K562 (cell line): Measurements from ENCODE around the gene ANXA1. TPM values are rescaled to one million over a fixed set of nuclear protein-coding genes. Genes with fewer than 3 reads are reported as not detected.
A peak's percentile ranks its signal among the peaks of the same experiment; 100 is the strongest.

Source experiments
- C11orf30 ChIP-seq: fragments of 450-650 bp; IDR thresholded peaks from 2 replicates; pipeline ENCODE4 v1.6.1; 2016; ENCODE audit warnings: low read depth, mild to moderate bottlenecking
- CEBPB ChIP-seq: fragments of 450-650 bp; IDR thresholded peaks from 2 replicates; pipeline ENCODE4 v1.6.1; 2016; ENCODE audit warnings: missing genetic modification characterization, missing compliant biosample characterization
- HNRNPH1 ChIP-seq: fragments of 200-400 bp; formaldehyde crosslinking; optimal IDR thresholded peaks from 2 replicates; pipeline ENCODE3; 2017; ENCODE audit warnings: low read depth, mild to moderate bottlenecking, low read length, moderate library complexity
- MAFG ChIP-seq: fragments of 450-650 bp; conservative IDR thresholded peaks from 2 replicates; pipeline ENCODE4 v1.6.1; 2016; ENCODE audit warnings: missing genetic modification characterization, missing compliant biosample characterization
- MEF2A ChIP-seq: IDR thresholded peaks from 2 replicates; pipeline ENCODE4 v1.6.1; 2011; ENCODE audit warnings: low read depth, mild to moderate bottlenecking, low read length, moderate library complexity; ENCODE audit not compliant: control insufficient read depth
- MYBL2 ChIP-seq, 2 experiments: fragments of 450-650 bp in 1 of 2; sonication (generic) in 1 of 2; formaldehyde crosslinking in 1 of 2; IDR thresholded peaks; 2 replicates each; pipeline versions ENCODE4 v1.6.1 to v1.8.1; 2017 to 2022; ENCODE audit warnings: borderline replicate concordance in 1 of 2, inconsistent platforms in 1 of 2, low read depth in 1 of 2, mild to moderate bottlenecking in 1 of 2, missing genetic modification reagents in 1 of 2, moderate library complexity in 1 of 2
- RBM15 ChIP-seq: fragments of 200-400 bp; formaldehyde crosslinking; IDR thresholded peaks from 2 replicates; pipeline ENCODE4 v1.6.1; 2018; ENCODE audit warnings: mild to moderate bottlenecking, low read length, moderate library complexity; ENCODE audit not compliant: insufficient read depth
- SMARCB1 ChIP-seq: IDR thresholded peaks from 2 replicates; pipeline ENCODE4 v1.6.1; 2011; ENCODE audit warnings: improper control_type of control experiment, low read depth; ENCODE audit not compliant: insufficient read length
- ZNF717 ChIP-seq: fragments of 250-450 bp; sonication (Bioruptor Pico); IDR thresholded peaks from 2 replicates; pipeline ENCODE4 v1.5.0; 2021
- polyA plus RNA-seq, 8 experiments: library from polyadenylated mRNA; depleted of rRNA in 4 of 8; stranded (reverse) in 5 of 8; unstranded in 3 of 8; fragments of >200 nt; fragmentation: Nextera tagmentation in 2 of 8; fragmentation: Illumina TruSeq in 1 of 8; extraction: Ambion mirVana in 2 of 8; extraction: Trizol in 1 of 8; gene quantifications; 2 replicates each; pipeline versions ENCODE4 v1.2.1 to v1.2.3, GENCODE V29; 2011 to 2014; ENCODE audit warnings: inconsistent platforms in 1 of 8, missing spikeins in 1 of 8
- total RNA-seq, 7 experiments: library from RNA; depleted of rRNA in 6 of 7; stranded (reverse); fragments of >200 nt in 6 of 7; fragmentation: Illumina TruSeq in 2 of 7; extraction: Trizol in 2 of 7; gene quantifications; 2 replicates each; pipeline versions ENCODE4 v1.2.1 to v1.2.3, GENCODE V29; 2011 to 2021; ENCODE audit warnings: low replicate concordance in 1 of 7
- TF ChIP-seq, protein P1 (sequence below): fragments of 450-650 bp; IDR thresholded peaks from 2 replicates; pipeline ENCODE4 v1.6.1; 2018; ENCODE audit not compliant: partially characterized antibody
- TF ChIP-seq, protein P2 (sequence below): fragments of 250-450 bp; sonication (Bioruptor Pico); IDR thresholded peaks from 2 replicates; pipeline ENCODE4 v1.5.0; 2021; ENCODE audit warnings: mild to moderate bottlenecking, borderline replicate concordance
- TF ChIP-seq, protein P3 (sequence below): fragments of 450-650 bp; formaldehyde crosslinking; conservative IDR thresholded peaks from 2 replicates; pipeline ENCODE4 v1.4.0; 2022; ENCODE audit warnings: mild to moderate bottlenecking, missing genetic modification characterization
- TF ChIP-seq, protein P4 (sequence below): fragments of 250-450 bp; sonication (Bioruptor Pico); IDR thresholded peaks from 2 replicates; pipeline ENCODE4 v1.8.0; 2022; ENCODE audit warnings: moderate library complexity, mild to moderate bottlenecking, inconsistent platforms
- TF ChIP-seq, protein P5 (sequence below): fragments of 450-650 bp; formaldehyde crosslinking; IDR thresholded peaks from 2 replicates; pipeline ENCODE4 v1.4.0; 2020; ENCODE audit warnings: mild to moderate bottlenecking, mixed read lengths

ANXA1 gene
- total and polyA plus RNA-seq, 9 of the 15 experiments (the other 6 are each of a cell fraction or from before 2014, with no cell fraction given), result 406 to 1,298 (median 620) TPM

DNA sequence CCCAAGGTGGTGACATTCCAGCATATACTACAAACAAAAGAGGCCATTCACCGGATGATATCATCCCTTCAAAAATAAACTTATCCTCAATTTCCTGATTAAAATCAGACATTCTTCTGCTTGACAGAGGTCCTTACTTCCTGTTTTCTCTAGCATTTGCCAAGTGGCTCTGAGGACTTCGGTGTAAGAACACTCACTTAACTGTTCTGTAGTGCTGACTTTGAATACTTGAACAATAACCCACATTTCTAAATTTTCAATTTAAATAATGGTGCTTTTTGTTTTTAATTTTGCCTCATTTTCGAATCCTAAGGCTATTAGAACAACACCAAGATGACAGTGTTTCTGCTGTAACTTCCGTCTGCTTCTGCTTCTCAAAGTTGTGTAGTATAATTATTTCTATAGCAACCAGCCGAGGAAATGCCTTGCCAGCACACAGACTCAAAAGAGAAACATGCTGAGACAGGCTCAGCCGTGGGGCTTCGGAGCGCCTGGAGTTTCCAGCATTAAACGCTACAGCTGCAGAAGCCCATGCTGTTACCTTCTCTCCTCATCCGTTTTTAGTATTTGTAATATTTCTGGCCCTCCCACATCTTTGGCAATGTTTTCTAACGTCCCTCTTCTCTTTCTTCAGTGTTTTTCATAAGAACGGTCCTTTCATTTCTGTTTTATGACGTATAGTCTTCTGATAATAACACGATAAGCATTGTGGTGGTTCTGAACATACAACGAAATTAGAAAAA lies 19.5 kb upstream of the ANXA1 start (continued):
- TF ChIP-seq, protein P1, sequence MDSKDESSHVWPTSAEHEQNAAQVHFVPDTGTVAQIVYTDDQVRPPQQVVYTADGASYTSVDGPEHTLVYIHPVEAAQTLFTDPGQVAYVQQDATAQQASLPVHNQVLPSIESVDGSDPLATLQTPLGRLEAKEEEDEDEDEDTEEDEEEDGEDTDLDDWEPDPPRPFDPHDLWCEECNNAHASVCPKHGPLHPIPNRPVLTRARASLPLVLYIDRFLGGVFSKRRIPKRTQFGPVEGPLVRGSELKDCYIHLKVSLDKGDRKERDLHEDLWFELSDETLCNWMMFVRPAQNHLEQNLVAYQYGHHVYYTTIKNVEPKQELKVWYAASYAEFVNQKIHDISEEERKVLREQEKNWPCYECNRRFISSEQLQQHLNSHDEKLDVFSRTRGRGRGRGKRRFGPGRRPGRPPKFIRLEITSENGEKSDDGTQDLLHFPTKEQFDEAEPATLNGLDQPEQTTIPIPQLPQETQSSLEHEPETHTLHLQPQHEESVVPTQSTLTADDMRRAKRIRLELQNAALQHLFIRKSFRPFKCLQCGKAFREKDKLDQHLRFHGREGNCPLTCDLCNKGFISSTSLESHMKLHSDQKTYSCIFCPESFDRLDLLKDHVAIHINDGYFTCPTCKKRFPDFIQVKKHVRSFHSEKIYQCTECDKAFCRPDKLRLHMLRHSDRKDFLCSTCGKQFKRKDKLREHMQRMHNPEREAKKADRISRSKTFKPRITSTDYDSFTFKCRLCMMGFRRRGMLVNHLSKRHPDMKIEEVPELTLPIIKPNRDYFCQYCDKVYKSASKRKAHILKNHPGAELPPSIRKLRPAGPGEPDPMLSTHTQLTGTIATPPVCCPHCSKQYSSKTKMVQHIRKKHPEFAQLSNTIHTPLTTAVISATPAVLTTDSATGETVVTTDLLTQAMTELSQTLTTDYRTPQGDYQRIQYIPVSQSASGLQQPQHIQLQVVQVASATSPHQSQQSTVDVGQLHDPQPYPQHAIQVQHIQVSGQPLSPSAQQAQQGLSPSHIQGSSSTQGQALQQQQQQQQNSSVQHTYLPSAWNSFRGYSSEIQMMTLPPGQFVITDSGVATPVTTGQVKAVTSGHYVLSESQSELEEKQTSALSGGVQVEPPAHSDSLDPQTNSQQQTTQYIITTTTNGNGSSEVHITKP, result no peak
- no peak for TF ChIP-seq CEBPB (tag)
- no peak for TF ChIP-seq MYBL2 (IDR thresholded peaks at IDR 0.05; ENCODE audit: low read depth)
- TF ChIP-seq MYBL2 (CRISPR knock-in tag; IDR thresholded peaks at IDR 0.05; ENCODE audit: borderline replicate concordance), result no peak
- no peak for TF ChIP-seq ZNF717 (CRISPR knock-in tag)
- TF ChIP-seq HNRNPH1, result no peak
- 0 out of 2 replicates have a peak, but pooled peaks have one; percentile 26 for TF ChIP-seq C11orf30
- TF ChIP-seq, protein P2, sequence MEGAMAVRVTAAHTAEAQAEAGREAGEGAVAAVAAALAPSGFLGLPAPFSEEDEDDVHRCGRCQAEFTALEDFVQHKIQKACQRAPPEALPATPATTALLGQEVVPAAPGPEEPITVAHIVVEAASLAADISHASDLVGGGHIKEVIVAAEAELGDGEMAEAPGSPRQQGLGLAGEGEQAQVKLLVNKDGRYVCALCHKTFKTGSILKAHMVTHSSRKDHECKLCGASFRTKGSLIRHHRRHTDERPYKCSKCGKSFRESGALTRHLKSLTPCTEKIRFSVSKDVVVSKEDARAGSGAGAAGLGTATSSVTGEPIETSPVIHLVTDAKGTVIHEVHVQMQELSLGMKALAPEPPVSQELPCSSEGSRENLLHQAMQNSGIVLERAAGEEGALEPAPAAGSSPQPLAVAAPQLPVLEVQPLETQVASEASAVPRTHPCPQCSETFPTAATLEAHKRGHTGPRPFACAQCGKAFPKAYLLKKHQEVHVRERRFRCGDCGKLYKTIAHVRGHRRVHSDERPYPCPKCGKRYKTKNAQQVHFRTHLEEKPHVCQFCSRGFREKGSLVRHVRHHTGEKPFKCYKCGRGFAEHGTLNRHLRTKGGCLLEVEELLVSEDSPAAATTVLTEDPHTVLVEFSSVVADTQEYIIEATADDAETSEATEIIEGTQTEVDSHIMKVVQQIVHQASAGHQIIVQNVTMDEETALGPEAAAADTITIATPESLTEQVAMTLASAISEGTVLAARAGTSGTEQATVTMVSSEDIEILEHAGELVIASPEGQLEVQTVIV (CRISPR knock-in tag), result no peak
- TF ChIP-seq MAFG (tag), result peak; percentile 45
- no peak for TF ChIP-seq RBM15
- TF ChIP-seq MEF2A, result peak; percentile 87
- TF ChIP-seq, protein P3, sequence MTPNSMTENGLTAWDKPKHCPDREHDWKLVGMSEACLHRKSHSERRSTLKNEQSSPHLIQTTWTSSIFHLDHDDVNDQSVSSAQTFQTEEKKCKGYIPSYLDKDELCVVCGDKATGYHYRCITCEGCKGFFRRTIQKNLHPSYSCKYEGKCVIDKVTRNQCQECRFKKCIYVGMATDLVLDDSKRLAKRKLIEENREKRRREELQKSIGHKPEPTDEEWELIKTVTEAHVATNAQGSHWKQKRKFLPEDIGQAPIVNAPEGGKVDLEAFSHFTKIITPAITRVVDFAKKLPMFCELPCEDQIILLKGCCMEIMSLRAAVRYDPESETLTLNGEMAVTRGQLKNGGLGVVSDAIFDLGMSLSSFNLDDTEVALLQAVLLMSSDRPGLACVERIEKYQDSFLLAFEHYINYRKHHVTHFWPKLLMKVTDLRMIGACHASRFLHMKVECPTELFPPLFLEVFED, result no peak
- TF ChIP-seq, protein P4, sequence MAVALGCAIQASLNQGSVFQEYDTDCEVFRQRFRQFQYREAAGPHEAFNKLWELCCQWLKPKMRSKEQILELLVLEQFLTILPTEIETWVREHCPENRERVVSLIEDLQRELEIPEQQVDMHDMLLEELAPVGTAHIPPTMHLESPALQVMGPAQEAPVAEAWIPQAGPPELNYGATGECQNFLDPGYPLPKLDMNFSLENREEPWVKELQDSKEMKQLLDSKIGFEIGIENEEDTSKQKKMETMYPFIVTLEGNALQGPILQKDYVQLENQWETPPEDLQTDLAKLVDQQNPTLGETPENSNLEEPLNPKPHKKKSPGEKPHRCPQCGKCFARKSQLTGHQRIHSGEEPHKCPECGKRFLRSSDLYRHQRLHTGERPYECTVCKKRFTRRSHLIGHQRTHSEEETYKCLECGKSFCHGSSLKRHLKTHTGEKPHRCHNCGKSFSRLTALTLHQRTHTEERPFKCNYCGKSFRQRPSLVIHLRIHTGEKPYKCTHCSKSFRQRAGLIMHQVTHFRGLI (CRISPR knock-in tag), result no peak
- TF ChIP-seq, protein P5, sequence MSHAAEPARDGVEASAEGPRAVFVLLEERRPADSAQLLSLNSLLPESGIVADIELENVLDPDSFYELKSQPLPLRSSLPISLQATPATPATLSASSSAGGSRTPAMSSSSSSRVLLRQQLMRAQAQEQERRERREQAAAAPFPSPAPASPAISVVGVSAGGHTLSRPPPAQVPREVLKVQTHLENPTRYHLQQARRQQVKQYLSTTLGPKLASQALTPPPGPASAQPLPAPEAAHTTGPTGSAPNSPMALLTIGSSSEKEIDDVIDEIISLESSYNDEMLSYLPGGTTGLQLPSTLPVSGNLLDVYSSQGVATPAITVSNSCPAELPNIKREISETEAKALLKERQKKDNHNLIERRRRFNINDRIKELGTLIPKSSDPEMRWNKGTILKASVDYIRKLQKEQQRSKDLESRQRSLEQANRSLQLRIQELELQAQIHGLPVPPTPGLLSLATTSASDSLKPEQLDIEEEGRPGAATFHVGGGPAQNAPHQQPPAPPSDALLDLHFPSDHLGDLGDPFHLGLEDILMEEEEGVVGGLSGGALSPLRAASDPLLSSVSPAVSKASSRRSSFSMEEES, result no peak
- TF ChIP-seq SMARCB1, result peak; percentile 29
